Embryonic facial prominence (tissue), 1 donor: ENCODE results near the gene SLC22A23.

ENCODE experiments used
- DNase-seq: peaks from one replicate; pipeline ENCODE4 v3.0.0-alpha.2; 2016; ENCODE audit errors: extremely low spot score

SLC22A23 gene, protein sequence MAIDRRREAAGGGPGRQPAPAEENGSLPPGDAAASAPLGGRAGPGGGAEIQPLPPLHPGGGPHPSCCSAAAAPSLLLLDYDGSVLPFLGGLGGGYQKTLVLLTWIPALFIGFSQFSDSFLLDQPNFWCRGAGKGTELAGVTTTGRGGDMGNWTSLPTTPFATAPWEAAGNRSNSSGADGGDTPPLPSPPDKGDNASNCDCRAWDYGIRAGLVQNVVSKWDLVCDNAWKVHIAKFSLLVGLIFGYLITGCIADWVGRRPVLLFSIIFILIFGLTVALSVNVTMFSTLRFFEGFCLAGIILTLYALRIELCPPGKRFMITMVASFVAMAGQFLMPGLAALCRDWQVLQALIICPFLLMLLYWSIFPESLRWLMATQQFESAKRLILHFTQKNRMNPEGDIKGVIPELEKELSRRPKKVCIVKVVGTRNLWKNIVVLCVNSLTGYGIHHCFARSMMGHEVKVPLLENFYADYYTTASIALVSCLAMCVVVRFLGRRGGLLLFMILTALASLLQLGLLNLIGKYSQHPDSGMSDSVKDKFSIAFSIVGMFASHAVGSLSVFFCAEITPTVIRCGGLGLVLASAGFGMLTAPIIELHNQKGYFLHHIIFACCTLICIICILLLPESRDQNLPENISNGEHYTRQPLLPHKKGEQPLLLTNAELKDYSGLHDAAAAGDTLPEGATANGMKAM

GRCh38 chr6:3456898-3457709 is at the start of gene SLC22A23:
SLC22A23 (minus strand) TSS chr6:3457050; CDS start chr6:3456559, 491 bp downstream.
- DNase-seq: no peak

GRCh38 chr6:3506200-3506599 is 49.4 kb upstream of the SLC22A23 start:
- no peak for DNase-seq

- DNase-seq: no peak
Measured at GRCh38 chr6:3504938-3505805, 48.3 kb upstream of the SLC22A23 start.

GRCh38 chr6:3504354-3504753 is 47.5 kb upstream of the SLC22A23 start:
- DNase-seq: no peak

- DNase-seq: no peak
Measured at GRCh38 chr6:3501826-3502500, 45.1 kb upstream of the SLC22A23 start.

DNA sequence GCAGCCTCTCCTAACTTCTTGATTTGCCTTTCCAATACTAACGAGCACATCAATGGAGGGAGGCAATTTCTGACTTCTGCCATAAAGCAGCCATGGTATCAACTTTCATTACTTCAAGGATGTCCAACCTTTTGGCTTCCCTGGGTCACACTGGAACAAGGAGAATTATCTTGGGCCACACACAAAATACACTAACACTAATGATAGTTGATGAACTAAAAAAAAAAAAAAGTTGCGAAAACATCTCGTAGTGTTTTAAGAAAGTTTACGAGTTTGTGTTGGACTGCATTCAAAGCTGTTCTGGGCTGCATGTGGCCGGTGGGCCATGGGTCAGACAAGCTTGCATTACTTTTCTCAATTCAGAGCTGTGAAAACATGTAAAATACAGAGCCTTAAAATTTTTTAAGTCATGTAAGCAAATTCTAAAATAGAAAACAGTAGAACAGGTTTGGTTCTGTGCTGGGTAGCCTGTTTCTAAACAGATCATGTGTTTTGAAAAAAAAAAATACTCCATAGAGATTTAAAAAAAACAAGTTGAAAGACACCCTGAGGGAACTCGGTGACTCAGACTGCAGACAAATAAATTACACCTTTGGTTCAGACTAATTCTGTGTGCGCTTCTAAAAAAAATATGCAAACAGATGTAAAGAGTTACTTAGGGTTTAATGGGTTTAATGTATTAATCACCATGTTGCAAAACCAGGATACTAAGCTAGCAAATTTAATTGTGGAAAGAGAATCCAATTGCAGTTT is 43.6 kb upstream of the SLC22A23 start:
- DNase-seq: no peak

GRCh38 chr6:3499603-3500002 is 42.8 kb upstream of the SLC22A23 start:
- DNase-seq: no peak

DNA sequence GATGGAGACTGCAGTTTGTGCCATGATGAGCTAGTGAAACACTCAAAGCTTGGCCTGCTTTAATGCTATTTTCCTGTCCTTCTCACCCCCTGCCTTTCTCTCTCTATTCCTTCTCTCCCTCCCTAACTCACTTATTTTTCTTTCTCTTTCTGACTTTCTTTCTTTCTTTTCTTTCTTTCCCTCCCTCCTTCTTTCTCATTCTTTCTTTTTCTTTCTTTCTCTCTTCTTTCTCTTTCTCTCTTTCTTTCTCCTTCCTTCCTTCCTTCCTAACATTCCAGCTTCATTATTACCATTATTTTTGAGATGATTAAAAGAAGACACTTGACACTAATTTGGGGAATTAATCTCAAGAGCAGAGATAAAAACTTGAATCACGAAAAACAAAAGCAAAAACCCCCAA is 39.5 kb upstream of the SLC22A23 start:
- no peak for DNase-seq

GRCh38 chr6:3494391-3495100 is 37.7 kb upstream of the SLC22A23 start:
- DNase-seq: no peak

DNA sequence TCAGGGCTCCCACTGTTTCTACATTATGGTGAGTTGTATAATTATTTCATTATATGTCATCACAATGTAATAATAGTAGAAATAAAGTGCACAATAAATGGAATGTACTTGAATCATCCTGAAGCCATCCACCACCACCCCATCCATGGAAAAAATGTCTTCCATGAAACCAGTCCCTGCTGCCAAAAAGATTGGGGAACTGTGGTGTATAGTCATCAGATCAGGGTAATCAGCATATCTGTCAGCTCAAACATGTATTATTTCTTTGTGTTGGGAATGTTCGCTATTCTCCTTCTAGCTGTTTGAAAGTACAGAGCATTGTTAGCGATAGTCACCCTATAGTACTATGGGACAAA is 33.8 kb upstream of the SLC22A23 start:
- no peak for DNase-seq

DNA sequence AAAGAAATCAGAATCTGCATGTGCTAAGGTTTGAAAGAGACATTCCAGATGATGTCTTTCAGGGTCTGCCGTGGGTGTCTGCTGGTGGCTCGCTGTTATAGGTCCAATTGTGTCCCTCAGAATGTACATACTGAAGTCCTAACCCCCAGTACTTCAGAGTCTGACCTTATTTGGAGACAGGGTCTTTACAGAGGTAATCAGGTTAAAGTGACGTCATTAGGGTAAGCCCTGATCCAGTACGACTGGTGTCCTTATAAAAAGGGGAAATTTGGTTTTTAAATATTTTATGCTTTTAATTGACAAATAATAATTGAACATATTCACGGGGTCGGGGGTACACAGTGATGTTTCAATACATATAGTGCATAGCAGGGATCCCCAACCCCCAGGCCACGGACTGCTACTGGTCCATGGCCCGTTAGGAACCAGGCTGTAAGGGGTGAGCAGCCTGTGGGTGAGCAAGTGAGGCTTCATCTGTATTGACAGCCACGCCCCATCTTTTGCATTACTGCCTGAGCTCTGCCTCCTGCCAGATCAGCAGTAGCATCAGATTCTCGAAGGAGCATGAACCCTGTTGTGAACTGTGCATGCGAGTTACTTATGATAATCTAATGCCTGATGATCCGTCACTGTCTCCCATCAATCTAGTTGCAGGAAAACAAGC is 33.2 kb upstream of the SLC22A23 start:
- DNase-seq: no peak

- no peak for DNase-seq
Measured at GRCh38 chr6:3489027-3489757, 32.3 kb upstream of the SLC22A23 start.

DNA sequence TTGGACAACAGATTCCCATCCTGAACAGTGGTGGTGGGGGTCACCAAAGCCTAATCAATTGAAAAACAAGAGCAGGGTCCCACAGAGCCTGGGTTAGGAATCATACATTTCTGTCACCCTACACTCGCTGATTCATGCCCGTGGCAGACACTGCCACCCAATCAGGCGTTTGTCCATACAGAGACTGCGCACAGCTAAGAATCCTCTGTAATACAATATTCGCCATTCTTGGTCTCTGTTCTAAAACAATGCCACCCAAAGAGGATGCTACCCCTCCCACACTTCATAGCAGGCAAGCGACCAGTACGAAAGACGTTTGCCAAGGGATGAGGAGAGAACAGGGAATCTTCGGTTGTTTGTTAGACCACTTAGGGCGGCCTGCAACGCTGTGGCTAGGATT is 28.1 kb upstream of the SLC22A23 start:
- no peak for DNase-seq

GRCh38 chr6:3484192-3484591 is 27.3 kb upstream of the SLC22A23 start:
- no peak for DNase-seq

GRCh38 chr6:3483675-3484074 is 26.8 kb upstream of the SLC22A23 start:
- no peak for DNase-seq

GRCh38 chr6:3482869-3483268 is 26.0 kb upstream of the SLC22A23 start:
- DNase-seq: no peak

- no peak for DNase-seq
Measured at GRCh38 chr6:3481640-3482039, 24.8 kb upstream of the SLC22A23 start.

DNA sequence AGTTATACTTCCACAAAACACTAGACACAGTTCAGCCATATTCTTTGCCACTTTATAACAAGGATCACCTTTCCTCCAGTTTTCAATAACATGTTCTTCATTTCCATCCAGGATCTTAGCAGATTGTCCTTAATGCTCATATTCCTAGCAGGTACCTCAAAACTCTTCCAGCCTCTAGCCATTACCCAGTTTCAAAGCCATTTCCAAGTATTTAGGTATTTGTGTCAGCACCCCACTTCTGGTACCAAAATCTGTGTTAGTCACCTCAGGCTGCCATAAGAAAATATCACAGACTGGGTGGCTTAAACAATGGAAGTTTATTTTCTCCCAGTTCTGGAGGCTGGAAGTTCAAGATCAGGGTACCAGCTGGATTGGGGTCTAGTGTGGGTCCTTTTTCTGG is 23.2 kb upstream of the SLC22A23 start:
- DNase-seq: no peak
